Stimulated activated CD4-positive, alpha-beta T cell treated with anti-CD3 and anti-CD28 coated beads, Interleukin-15, amount 100 ng/mL, for 24 hours (primary cell): ENCODE data around the gene STX8.

Experiments used
- DNase-seq: peaks from one replicate; pipeline ENCODE4 v3.0.0-alpha.2; 2020

The STX8 gene

GRCh38 chr17:9334536-9335446, 240.8 kb downstream of the STX8 start:
- DNase-seq: peak; percentile 4

GRCh38 chr17:9332132-9332494, 243.5 kb downstream of the STX8 start:
- no peak for DNase-seq

DNA sequence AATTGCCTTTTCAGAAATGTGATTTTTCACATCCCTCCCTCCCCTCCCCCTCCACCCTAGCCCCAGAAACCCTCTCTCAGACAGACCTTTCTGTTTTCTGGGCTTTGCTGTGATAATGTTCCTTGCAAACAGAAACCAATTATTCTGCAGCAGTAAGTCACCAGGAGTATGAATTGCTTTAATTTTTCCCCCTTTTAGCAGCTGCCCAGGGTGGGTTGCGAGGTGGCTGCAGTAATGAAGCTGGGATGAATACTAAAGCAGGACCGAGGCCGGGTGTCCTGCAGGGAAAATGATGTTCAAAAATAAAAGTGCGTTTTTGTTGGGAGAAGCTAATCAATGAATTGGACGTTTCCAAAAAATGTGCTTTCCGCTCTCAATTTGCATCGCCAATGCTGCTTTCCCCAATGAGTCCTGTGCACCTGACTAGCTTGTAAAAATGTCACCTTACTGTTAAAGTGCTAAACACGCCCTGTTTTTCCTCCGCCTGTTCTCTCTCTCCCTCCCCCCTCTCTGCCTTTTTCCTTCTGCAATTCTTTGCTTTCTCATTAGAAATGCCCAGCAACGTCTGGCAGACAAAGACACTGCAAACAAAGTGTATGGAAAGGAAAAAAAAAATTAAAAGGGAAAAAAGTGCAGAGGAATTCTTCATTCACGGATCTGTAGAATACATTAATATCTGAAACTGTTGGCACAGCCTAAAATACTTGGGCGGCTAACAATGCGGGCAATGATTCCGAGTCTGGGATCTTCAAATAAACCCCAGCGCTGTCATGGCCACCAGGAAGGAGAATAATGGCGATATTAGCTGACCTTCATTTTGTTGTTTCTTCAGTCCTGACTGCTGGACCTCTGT, 244.1 kb downstream of the STX8 start:
- DNase-seq: no peak

DNA sequence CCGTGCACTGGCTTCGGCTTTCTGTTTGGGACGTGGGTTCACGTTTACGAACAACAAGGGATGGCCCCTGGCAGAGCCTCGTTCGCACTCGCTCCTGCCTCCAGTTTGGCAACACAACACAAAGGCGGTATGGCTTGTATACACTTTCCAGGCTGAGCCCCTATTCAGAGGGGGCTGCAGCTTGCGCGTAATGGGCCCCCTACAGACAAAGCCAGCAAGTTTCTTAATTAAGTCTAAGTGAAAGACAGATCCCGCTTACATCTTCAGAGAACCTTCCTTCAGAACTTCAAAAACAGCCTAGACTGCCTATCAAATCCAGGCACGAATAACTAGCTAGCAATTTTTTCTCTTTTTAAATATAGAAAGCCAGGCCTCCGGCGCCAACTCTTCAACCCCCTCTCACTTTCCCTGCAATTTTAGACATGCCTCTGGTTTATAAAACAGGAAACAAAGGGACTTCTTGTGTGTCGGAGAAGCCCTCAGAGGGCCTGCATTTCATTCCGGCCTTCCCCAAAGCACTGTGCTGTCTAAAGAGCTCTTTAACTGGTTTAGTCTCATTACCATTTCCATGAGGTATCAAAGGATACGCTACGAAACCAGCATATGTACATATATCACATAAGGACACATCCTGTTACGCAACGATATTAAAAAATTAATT, 244.9 kb downstream of the STX8 start:
- DNase-seq: no peak

DNA sequence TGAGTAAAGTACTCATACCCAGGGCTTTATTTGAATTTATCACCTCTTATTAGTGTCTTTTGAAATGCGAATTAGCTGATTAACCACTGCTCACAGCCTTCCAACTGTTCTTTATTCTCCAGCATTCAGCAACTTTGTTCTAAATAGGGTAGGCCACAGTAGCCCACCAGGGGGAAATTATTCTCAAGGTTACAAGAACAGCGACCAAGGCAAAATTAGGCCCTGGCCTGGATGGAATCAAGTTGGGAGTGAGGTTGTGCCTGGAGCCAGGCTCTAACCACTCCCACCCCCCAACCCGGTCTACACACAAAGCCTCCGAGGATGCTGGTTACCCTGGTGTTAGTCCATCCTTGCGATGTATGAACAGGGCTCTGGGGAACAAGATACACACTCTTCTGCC, 245.5 kb downstream of the STX8 start:
- DNase-seq: no peak

GRCh38 chr17:9329251-9329921, 246.2 kb downstream of the STX8 start:
- DNase-seq: no peak

- no peak for DNase-seq
Measured at GRCh38 chr17:9324864-9325263, 250.8 kb downstream of the STX8 start.

- DNase-seq: no peak
Measured at GRCh38 chr17:9322326-9322725, 253.3 kb downstream of the STX8 start.

DNA sequence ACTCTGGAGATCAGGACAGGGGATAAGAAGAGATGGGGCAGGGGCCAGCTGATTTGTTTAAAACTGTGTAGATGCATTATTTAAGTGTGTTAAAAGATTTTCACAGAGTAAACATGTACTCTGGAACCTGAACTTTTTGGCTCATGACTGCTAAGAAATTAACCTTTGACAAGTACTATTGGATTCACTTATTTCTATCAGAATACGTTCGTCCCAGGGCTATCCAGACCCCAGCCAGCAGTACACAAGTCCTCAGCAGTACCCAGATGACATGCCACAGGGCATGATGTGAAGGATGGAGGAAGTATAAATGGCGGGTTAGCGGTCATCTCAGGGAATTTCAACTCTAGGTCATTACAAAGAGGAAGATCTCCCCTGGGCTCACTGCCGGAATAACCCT, 253.7 kb downstream of the STX8 start:
- no peak for DNase-seq

GRCh38 chr17:9315360-9315759, 260.3 kb downstream of the STX8 start:
- DNase-seq: no peak

DNA sequence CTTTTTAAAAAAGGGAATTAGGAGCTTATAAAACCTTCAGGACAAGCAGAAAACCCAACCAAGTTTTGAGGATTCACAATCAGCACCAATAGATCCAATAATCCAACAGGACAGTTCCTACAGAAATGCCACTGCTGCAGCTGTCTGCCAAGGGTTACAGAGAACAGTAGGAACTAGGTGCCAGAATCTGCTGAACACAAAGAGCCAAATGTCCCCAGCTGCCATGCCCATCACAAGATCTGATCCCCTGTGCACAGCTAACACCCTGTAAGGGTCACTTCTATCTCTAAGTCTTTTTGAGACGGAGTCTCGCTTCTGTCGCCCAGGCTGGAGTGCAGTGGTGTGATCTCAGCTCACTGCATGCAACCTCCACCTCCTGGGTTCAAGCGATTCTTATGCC, 262.3 kb downstream of the STX8 start:
- no peak for DNase-seq

DNA sequence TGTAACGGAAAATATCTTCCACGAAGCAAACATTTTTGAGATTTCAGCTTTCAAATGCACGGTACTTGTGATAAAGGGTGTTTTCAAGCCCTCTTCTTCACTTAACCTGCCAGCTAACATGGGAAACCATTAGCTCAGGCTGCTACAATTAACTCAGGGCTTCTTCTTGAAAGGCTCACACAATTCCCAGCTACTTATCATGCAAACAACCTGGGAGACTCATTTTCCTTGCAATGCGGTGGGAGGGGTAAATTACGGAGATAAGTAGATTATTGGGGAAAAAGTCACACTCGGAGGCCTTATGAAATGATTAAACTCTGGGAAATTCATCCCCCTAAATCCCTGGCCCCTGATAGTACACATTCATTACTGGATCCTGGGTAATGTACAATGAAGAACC, 266.4 kb downstream of the STX8 start:
- DNase-seq: no peak

DNA sequence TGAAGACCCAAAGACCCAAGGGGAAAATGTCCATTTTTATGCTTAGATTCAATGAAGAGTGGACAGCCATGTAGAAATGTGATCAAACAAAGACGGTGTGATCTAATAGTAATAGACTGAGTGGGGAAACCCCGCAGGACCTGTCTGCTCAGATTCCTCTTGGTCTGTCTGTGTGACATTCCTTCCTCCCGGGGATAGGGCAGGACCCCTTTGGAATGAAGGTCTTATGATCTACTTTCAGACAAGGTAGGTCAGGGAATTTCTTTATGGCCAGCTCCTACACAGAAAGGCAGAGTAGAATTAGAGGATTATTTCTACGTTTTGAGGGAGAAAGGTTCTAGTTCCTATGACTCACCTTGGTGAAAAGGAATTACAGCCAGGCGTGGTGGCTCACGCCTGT, 267.6 kb downstream of the STX8 start:
- DNase-seq: no peak

DNA sequence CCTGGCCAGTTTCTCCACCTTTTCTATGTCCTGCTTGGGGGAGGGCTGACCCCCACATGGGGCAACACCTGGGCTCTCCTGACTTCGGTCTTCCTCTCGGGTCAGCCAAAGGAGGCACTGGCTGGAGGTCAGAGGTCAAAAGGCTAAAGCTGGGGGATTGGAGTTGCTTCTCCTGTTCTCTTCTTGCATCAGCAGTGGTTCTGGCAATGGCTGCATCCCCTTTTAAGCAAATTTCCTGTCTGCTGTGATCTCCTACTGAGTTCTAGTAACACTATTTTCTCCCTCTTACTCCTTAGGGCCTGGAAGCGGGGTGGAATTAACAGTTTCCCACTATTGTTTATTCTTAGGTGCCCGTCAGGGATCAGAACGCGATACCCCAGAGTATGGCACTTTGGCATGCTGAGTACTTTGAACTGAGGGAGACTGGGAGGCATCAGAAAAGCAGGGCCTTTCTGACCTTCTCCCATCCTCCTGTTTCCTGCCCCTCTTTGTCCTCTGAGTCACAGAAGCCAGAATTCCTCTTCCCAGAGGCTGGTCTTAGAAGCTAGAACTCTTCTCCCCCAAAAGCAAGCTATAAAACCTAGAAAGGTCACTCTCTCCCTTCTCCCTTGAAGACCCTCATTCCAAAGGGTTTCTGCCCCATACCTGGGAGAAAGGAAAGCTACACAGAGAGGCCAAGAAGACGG, 268.2 kb downstream of the STX8 start:
- no peak for DNase-seq

DNA sequence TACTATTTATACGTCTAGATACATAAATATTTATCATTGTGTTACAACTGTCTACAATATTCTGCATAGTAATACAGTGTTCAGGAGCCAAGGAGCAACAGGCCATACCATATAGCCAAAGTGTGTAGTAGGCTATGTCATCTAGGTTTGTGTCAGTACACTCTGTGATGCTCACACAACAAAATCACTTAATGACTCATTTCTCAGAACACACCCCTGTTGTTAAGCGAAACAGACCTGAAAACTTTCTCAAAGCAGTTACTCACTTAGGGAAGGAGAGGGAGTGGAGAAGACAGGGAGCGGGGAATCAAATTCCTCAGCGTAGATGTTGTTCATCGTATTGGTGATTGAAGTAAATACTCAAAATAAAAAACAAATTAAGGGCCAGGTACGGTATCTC, 269.5 kb downstream of the STX8 start:
- DNase-seq: no peak

GRCh38 chr17:9299695-9300094, 275.9 kb downstream of the STX8 start:
- DNase-seq: no peak

DNA sequence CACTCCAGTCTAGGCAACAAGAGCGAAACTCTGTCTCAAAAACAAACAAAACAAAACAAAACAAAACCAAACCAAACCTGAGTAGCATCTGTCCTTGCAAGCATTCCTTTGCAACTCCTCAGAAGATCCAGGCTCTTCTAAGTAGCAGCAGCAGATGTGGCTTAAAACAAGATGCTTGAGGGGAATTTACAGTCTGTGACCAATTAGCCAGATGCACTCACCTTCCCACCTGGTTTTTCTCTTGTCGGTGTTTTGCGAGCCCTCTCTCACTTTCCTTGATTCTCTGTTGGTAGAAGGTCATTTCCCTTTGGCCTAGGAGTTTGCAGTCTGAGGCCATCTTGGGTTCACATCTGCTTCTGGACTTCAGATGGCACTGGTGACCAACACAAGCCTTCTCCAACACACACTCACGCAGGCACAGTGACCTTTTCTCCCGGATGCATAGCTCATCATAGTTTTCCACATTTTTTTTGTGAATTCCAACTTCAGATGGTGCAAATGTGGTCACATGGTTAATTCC, 276.8 kb downstream of the STX8 start:
- no peak for DNase-seq

GRCh38 chr17:9298135-9298534, 277.5 kb downstream of the STX8 start:
- no peak for DNase-seq

GRCh38 chr17:9294661-9295210, 280.9 kb downstream of the STX8 start:
- DNase-seq: no peak

GRCh38 chr17:9292561-9292941, 283.1 kb downstream of the STX8 start:
- DNase-seq: no peak

- peak; percentile 62 for DNase-seq
Measured at GRCh38 chr17:9291912-9292560, 283.6 kb downstream of the STX8 start.
